Measurements from ENCODE around the gene TMA7.

- TF ChIP-seq SIN3A (IDR thresholded peaks at IDR 0.05; ENCODE audit: borderline replicate concordance, insufficient read depth, low read length) (no peak), TAF1 (IDR thresholded peaks at IDR 0.05; ENCODE audit: borderline replicate concordance, insufficient read depth, low read length) (no peak), POLR2AphosphoS5 (IDR thresholded peaks at IDR 0.05; ENCODE audit: low read depth, low read length) (no peak)
- TF ChIP-seq, protein P1, sequence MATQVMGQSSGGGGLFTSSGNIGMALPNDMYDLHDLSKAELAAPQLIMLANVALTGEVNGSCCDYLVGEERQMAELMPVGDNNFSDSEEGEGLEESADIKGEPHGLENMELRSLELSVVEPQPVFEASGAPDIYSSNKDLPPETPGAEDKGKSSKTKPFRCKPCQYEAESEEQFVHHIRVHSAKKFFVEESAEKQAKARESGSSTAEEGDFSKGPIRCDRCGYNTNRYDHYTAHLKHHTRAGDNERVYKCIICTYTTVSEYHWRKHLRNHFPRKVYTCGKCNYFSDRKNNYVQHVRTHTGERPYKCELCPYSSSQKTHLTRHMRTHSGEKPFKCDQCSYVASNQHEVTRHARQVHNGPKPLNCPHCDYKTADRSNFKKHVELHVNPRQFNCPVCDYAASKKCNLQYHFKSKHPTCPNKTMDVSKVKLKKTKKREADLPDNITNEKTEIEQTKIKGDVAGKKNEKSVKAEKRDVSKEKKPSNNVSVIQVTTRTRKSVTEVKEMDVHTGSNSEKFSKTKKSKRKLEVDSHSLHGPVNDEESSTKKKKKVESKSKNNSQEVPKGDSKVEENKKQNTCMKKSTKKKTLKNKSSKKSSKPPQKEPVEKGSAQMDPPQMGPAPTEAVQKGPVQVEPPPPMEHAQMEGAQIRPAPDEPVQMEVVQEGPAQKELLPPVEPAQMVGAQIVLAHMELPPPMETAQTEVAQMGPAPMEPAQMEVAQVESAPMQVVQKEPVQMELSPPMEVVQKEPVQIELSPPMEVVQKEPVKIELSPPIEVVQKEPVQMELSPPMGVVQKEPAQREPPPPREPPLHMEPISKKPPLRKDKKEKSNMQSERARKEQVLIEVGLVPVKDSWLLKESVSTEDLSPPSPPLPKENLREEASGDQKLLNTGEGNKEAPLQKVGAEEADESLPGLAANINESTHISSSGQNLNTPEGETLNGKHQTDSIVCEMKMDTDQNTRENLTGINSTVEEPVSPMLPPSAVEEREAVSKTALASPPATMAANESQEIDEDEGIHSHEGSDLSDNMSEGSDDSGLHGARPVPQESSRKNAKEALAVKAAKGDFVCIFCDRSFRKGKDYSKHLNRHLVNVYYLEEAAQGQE (IDR thresholded peaks at IDR 0.05; ENCODE audit: insufficient read depth in 1 of 2, low read depth in 2 of 2, low read length in 2 of 2): no peak
These were observed 22.4 kb upstream of the TMA7 start for GRCh38 chr3:48417529-48418108.

Measured in PFSK-1 (cell line).